Left lung (tissue), 10 donors: ENCODE measurements around the gene ROBO3. TPM values are rescaled to one million over a fixed set of nuclear protein-coding genes. Genes with fewer than 3 reads are reported as not detected.
A peak's percentile ranks its signal among the peaks of the same experiment; 100 is the strongest.

Experiments
- ATAC-seq: fragments of 200-7000 bp; cut with Tn5 transposase; one replicate; pipeline ENCODE4 v1.9.1; 2020; ENCODE audit warnings: moderate library complexity
- DNase-seq, 4 donors: peaks; one replicate each; pipeline ENCODE4 v3.0.0-alpha.2; 2013 to 2020
- H3K27ac ChIP-seq, 2 donors: fragments of 200-600 bp; sonication (generic) in 1 of 2; one replicate each; pipeline versions ENCODE4 v1.5.0 to v1.8.0; 2020 to 2021
- H3K27me3 ChIP-seq, 2 donors: fragments of 200-600 bp; sonication (generic) in 1 of 2; one replicate each; pipeline versions ENCODE4 v1.5.0 to v1.8.0; 2020 to 2021
- H3K36me3 ChIP-seq, 2 donors: fragments of 200-600 bp; sonication (generic) in 1 of 2; one replicate each; pipeline versions ENCODE4 v1.5.0 to v1.8.0; 2020 to 2021
- H3K4me1 ChIP-seq, 2 donors: fragments of 200-600 bp; one replicate each; pipeline ENCODE4 v1.8.0; 2021
- H3K4me3 ChIP-seq, 2 donors: fragments of 200-600 bp; sonication (generic) in 1 of 2; one replicate each; pipeline versions ENCODE4 v1.5.0 to v1.8.0; 2020 to 2021; ENCODE audit warnings: mild to moderate bottlenecking in 1 of 2
- H3K9me3 ChIP-seq, 2 donors: fragments of 200-600 bp; sonication (generic) in 1 of 2; one replicate each; pipeline versions ENCODE4 v1.5.0 to v1.8.0; 2020 to 2021
- intact Hi-C, 2 donors: fragments of 100-400 bp; cut with DNase I; formaldehyde crosslinking; loops; one replicate each; pipeline versions ENCODE4 v1.11.2 to v1.14.2; 2022
- polyA plus RNA-seq, 6 donors: library from polyadenylated mRNA; unstranded; fragments of 120-200 nt; gene quantifications; one replicate each; pipeline ENCODE4 v1.2.1, GENCODE V29; 2013; ENCODE audit not compliant: insufficient read length in 6 of 6
- total RNA-seq, 2 donors: library from RNA; stranded (reverse); fragmentation: NEBNext Ultra II Directional; extraction: Animal tissue kit (Norgen Biotek cat#: 25700); gene quantifications; one replicate each; pipeline ENCODE4 v1.2.1, GENCODE V29; 2021
- TF ChIP-seq, protein P1 (sequence below), 2 donors: fragments of 200-600 bp; sonication (generic) in 1 of 2; IDR thresholded peaks; one replicate each; pipeline versions ENCODE4 v1.5.0 to v1.8.0; 2021; ENCODE audit warnings: antibody characterized with exemption in 2 of 2
- donor health status: DM: no; HTN: yes; CAD: no.
- donor health status: DM: no; HTN: no; CAD: no.

Gene ROBO3
- total and polyA plus RNA-seq, 8 donors: 11.0 to 54.8 (median 43.7) TPM

GRCh38 chr11:124891373-124891861, 26.2 kb downstream of the ROBO3 start:
- ATAC-seq (no peak), DNase-seq (peak in 1 of 4 donors; percentile 71)
- Histone ChIP-seq H3K27ac (no peak overlapping the region), H3K4me1 (peaks cover 0 to 14% of the 10 kb centered on the region in 2 donors), H3K36me3 (no peaks in the 10 kb centered on the region), H3K27me3 (no peaks in the 10 kb centered on the region), H3K4me3 (no peak overlapping the region), H3K9me3 (no peaks in the 10 kb centered on the region)
- TF ChIP-seq, protein P1, sequence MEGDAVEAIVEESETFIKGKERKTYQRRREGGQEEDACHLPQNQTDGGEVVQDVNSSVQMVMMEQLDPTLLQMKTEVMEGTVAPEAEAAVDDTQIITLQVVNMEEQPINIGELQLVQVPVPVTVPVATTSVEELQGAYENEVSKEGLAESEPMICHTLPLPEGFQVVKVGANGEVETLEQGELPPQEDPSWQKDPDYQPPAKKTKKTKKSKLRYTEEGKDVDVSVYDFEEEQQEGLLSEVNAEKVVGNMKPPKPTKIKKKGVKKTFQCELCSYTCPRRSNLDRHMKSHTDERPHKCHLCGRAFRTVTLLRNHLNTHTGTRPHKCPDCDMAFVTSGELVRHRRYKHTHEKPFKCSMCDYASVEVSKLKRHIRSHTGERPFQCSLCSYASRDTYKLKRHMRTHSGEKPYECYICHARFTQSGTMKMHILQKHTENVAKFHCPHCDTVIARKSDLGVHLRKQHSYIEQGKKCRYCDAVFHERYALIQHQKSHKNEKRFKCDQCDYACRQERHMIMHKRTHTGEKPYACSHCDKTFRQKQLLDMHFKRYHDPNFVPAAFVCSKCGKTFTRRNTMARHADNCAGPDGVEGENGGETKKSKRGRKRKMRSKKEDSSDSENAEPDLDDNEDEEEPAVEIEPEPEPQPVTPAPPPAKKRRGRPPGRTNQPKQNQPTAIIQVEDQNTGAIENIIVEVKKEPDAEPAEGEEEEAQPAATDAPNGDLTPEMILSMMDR (IDR thresholded peaks at IDR 0.05): no peak
- intact Hi-C loops: no loop called here

DNA sequence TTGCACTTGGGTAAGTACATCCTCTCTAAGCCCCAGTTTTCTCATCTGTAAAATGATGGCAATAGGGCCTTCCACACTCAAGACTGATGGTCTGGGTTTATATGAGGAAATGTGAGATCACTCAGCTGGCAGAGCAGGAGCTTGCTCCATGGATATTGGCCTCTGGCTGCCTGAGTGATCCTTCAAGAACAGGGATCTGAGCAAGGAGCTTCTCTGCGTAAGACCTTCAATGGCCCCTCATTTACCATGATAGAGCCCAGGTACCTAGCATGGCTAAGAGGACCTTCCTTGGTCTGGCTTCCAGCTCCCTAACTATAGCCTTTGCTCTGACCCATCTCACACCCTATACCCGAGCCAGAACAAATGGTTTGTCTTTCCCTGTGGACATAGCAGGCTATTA, 26.9 kb downstream of the ROBO3 start:
- peak overlapping the region; percentile 0 to 19 for H3K27ac ChIP-seq
- H3K27me3 ChIP-seq: no peaks in the 10 kb centered on the region
- H3K36me3 ChIP-seq: no peaks in the 10 kb centered on the region
- peaks cover 0 to 14% of the 10 kb centered on the region in 2 donors for H3K4me1 ChIP-seq
- no peak for ATAC-seq
- no peak overlapping the region for H3K4me3 ChIP-seq
- no peak for DNase-seq
- no peaks in the 10 kb centered on the region for H3K9me3 ChIP-seq
- intact Hi-C loops: no loop called here
- TF ChIP-seq, protein P1 (IDR thresholded peaks at IDR 0.05): no peak

- no peak for ATAC-seq
- Histone ChIP-seq H3K9me3 (no peaks in the 10 kb centered on the region), H3K27ac (peak overlapping the region in 1 of 2 donors; percentile 0), H3K36me3 (no peaks in the 10 kb centered on the region), H3K4me1 (peaks cover 0 to 14% of the 10 kb centered on the region in 2 donors), H3K27me3 (no peaks in the 10 kb centered on the region), H3K4me3 (no peak overlapping the region)
- DNase-seq: no peak
- TF ChIP-seq, protein P1 (IDR thresholded peaks at IDR 0.05): no peak
- intact Hi-C loops: no loop called here
Observed at GRCh38 chr11:124892750-124893454, 27.7 kb downstream of the ROBO3 start.

GRCh38 chr11:124893781-124894401, 28.7 kb downstream of the ROBO3 start:
- DNase-seq: peak in 1 of 4 donors; percentile 59
- no peak for ATAC-seq
- Histone ChIP-seq H3K4me1 (peaks cover 4 to 14% of the 10 kb centered on the region in 2 donors), H3K9me3 (no peaks in the 10 kb centered on the region), H3K4me3 (no peak overlapping the region), H3K27ac (peak overlapping the region in 1 of 2 donors; percentile 43), H3K36me3 (no peaks in the 10 kb centered on the region), H3K27me3 (no peaks in the 10 kb centered on the region)
- TF ChIP-seq, protein P1 (IDR thresholded peaks at IDR 0.05): no peak
- intact Hi-C loops: no loop called here
